MM.1S (cell line): ENCODE results near the gene GALNT7.

Experiments
- DNase-seq: peaks from one replicate; pipeline ENCODE4 v3.0.0-alpha.2; 2015
- H2AFZ ChIP-seq: fragments of 300-600 bp; sonication (generic); 2 replicates; pipeline ENCODE4 v1.6.0; 2016; ENCODE audit warnings: antibody characterized with exemption, low read length
- H3F3A ChIP-seq: fragments of 300-600 bp; sonication (generic); 2 replicates; pipeline ENCODE4 v1.6.1; 2016; ENCODE audit warnings: mild to moderate bottlenecking, antibody characterized with exemption, low read length, moderate library complexity, mixed read lengths; ENCODE audit not compliant: insufficient read depth
- H3K27ac ChIP-seq: fragments of 300-600 bp; sonication (generic); 2 replicates; pipeline ENCODE4 v1.5.1; 2016; ENCODE audit warnings: mild to moderate bottlenecking, low read length
- H3K27me3 ChIP-seq: fragments of 300-600 bp; sonication (generic); replicated peaks from 2 replicates; pipeline ENCODE4 v1.6.0; 2016; ENCODE audit warnings: low read length; ENCODE audit not compliant: insufficient read depth
- H3K36me3 ChIP-seq: fragments of 300-600 bp; sonication (generic); replicated peaks from 2 replicates; pipeline ENCODE4 v1.6.1; 2016; ENCODE audit warnings: mild to moderate bottlenecking, low read length, mixed read lengths; ENCODE audit not compliant: insufficient read depth
- H3K4me1 ChIP-seq: fragments of 300-600 bp; sonication (generic); 2 replicates; pipeline ENCODE4 v1.6.1; 2016; ENCODE audit warnings: low read length, mixed read lengths
- H3K4me2 ChIP-seq: fragments of 300-600 bp; sonication (generic); 2 replicates; pipeline ENCODE4 v1.6.0; 2016; ENCODE audit warnings: low read depth, low read length
- H3K4me3 ChIP-seq: fragments of 300-600 bp; sonication (generic); 2 replicates; pipeline ENCODE4 v1.5.1; 2016; ENCODE audit warnings: low read length, mixed read lengths
- H3K79me2 ChIP-seq: fragments of 300-600 bp; sonication (generic); 2 replicates; pipeline ENCODE4 v1.6.1; 2016; ENCODE audit warnings: mixed run types, low read length, mixed read lengths
- H3K9ac ChIP-seq: fragments of 300-600 bp; sonication (generic); 2 replicates; pipeline ENCODE4 v1.6.1; 2016; ENCODE audit warnings: low read length, mixed read lengths
- H3K9me2 ChIP-seq: fragments of 300-600 bp; sonication (generic); replicated peaks from 2 replicates; pipeline ENCODE4 v1.6.1; 2016; ENCODE audit warnings: mild to moderate bottlenecking, low read length, mixed read lengths; ENCODE audit not compliant: insufficient read depth
- H3K9me3 ChIP-seq: fragments of 300-600 bp; sonication (generic); replicated peaks from 2 replicates; pipeline ENCODE4 v1.6.1; 2016; ENCODE audit warnings: mild to moderate bottlenecking, low read length, mixed read lengths; ENCODE audit not compliant: insufficient read depth
- H4K20me1 ChIP-seq: fragments of 300-600 bp; sonication (generic); 2 replicates; pipeline ENCODE4 v1.6.1; 2016; ENCODE audit warnings: mild to moderate bottlenecking, low read length, moderate library complexity, mixed read lengths; ENCODE audit not compliant: insufficient read depth
- CTCF ChIP-seq: fragments of 300-600 bp; sonication (generic); IDR thresholded peaks from 2 replicates; pipeline ENCODE4 v1.5.1; 2016; ENCODE audit warnings: antibody characterized with exemption, low read length, mixed read lengths
- EZH2 ChIP-seq: fragments of 300-600 bp; sonication (generic); optimal IDR thresholded peaks from 2 replicates; pipeline ENCODE3; 2017; ENCODE audit warnings: low read depth, mild to moderate bottlenecking, antibody characterized with exemption, low read length, mixed read lengths
- EZH2phosphoT487 ChIP-seq: fragments of 300-600 bp; sonication (generic); IDR thresholded peaks from 2 replicates; pipeline ENCODE4 v1.6.1; 2018; ENCODE audit warnings: antibody characterized with exemption, low read length

GALNT7 gene

DNA sequence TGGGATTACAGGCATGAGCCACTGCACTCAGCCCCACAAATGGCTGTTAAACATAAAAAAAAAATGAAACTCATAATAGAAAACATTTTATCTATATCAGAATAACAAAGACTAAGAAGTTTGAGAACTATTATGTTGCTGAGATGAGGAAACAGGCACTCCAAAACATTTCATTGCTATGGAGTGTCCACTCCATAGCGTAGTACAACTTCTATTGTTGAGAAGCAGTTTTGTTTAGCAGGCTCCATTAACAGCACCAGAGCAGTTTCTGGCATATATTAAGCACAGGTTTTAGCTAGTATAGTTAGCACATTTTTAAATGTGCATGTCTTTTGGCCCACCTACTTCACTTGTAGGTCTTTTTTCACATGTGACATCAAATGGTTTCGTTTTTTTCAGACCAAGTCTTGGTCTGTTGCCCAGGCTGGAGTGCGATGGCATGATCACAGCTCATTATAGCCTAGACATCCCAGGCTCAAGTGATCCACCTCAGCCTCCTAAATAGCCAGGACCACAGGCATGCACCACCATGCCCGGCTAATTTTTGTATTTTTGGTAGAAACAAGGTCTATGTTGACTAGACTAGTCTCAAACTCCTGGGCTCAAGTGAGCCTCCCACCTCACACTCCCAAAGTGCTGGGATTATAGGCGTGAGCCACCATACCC is 159.8 kb downstream of the GALNT7 start:
- H3K27me3 ChIP-seq, result no peaks in the 10 kb centered on the region
- no peak for TF ChIP-seq CTCF
- no peak for TF ChIP-seq EZH2
- no peak for TF ChIP-seq EZH2phosphoT487
- no peak overlapping the region for H3K4me2 ChIP-seq
- peaks cover 9% of the 10 kb centered on the region; the same call in 1 of the 2 replicates for H4K20me1 ChIP-seq
- H3K9me2 ChIP-seq, result no peaks in the 10 kb centered on the region
- no peak overlapping the region for H3K27ac ChIP-seq
- H3K79me2 ChIP-seq, result peaks cover 26% of the 10 kb centered on the region
- no peak overlapping the region for H3K9ac ChIP-seq
- peaks cover 5% of the 10 kb centered on the region; the same call in 1 of the 2 replicates for H3K4me1 ChIP-seq
- peaks cover 60% of the 10 kb centered on the region for H3F3A ChIP-seq
- H3K9me3 ChIP-seq, result no peaks in the 10 kb centered on the region
- DNase-seq, result no peak
- H3K36me3 ChIP-seq, result peaks cover 19% of the 10 kb centered on the region; the same call in 1 of the 2 replicates
- H2AFZ ChIP-seq, result no peak overlapping the region
- no peak overlapping the region for H3K4me3 ChIP-seq

DNA sequence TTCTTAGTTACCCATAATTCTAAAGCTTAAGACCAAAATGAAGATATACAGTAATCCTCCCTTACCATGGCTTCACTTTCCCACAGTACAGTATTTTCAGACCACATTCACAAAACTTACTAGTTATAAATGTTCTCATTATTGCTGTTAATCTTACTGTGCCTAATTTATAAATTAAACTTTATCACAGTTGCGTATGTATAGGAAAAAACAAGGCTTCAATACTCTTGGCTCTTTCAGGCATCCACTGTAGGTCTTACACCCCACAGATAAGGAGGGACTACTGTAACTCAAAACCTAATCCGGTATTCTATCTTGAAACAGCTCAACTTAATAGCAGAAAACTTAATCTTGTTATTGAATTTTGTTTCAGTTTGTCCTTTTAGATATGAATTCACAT is 162.0 kb downstream of the GALNT7 start:
- no peaks in the 10 kb centered on the region for H3K27me3 ChIP-seq
- peaks cover 33% of the 10 kb centered on the region for H3K79me2 ChIP-seq
- H2AFZ ChIP-seq, result no peak overlapping the region
- H3K9ac ChIP-seq, result no peak overlapping the region
- no peak overlapping the region for H3K27ac ChIP-seq
- no peaks in the 10 kb centered on the region for H3K9me3 ChIP-seq
- H3K4me3 ChIP-seq, result no peak overlapping the region
- TF ChIP-seq EZH2phosphoT487 (no peak), EZH2 (no peak), CTCF (no peak)
- H3K4me1 ChIP-seq, result peaks cover 5% of the 10 kb centered on the region; the same call in 1 of the 2 replicates
- no peak overlapping the region for H3K4me2 ChIP-seq
- H3K36me3 ChIP-seq, result peaks cover 19% of the 10 kb centered on the region; the same call in 1 of the 2 replicates
- no peaks in the 10 kb centered on the region for H3K9me2 ChIP-seq
- DNase-seq, result no peak
- peaks cover 62% of the 10 kb centered on the region for H3F3A ChIP-seq
- H4K20me1 ChIP-seq, result peaks cover 9% of the 10 kb centered on the region; the same call in 1 of the 2 replicates

DNA sequence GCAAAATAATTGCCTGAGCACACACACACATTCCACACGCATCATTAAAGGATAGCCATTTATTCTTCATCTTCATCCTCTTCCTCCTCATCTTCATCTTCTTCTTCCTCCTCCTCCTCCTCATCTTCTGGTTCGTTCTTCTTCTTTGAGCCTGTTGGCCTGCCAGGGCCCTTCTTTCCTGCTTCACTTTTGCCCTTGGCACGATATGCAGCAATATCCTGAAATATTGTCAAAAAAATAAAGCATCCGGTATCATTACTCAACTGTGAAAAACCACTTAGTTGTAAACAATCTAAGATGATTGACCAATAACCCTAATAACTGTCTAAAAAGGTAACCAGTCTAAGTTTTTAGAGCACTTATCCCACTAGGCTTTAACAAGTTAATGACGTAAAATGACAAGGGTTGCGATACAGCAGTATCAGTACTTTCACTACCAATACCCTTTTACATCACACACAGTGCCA is 163.4 kb downstream of the GALNT7 start:
- TF ChIP-seq CTCF (no peak), EZH2 (no peak), EZH2phosphoT487 (no peak)
- peak; percentile 23 for DNase-seq
- Histone ChIP-seq H3K79me2 (peaks cover 37% of the 10 kb centered on the region), H3K9me3 (no peaks in the 10 kb centered on the region), H3K4me1 (peaks cover 10% of the 10 kb centered on the region; the same call in 1 of the 2 replicates), H2AFZ (no peak overlapping the region), H3K4me3 (peak overlapping the region; percentile 99), H3K9me2 (no peaks in the 10 kb centered on the region), H4K20me1 (peaks cover 9% of the 10 kb centered on the region; the same call in 1 of the 2 replicates), H3K27ac (no peak overlapping the region; the same call in 1 of the 2 replicates), H3K4me2 (peak overlapping the region; percentile 79), H3K27me3 (no peaks in the 10 kb centered on the region), H3K36me3 (peaks cover 19% of the 10 kb centered on the region; the same call in 1 of the 2 replicates), H3K9ac (peak overlapping the region; percentile 100; the same call in 1 of the 2 replicates), H3F3A (peaks cover 47% of the 10 kb centered on the region)
